HepG2 (cell line): Measurements from ENCODE around the gene DENND1C.

Experiments
- ZNF10 ChIP-seq: sonication (generic); formaldehyde crosslinking; IDR thresholded peaks from 2 replicates; pipeline ENCODE4 v1.4.0; 2020; ENCODE audit warnings: mild to moderate bottlenecking, low read depth, missing genetic modification reagents, borderline replicate concordance
- TF ChIP-seq, protein P1 (sequence below): conservative IDR thresholded peaks from 2 replicates; pipeline ENCODE4 v1.6.1; 2018; ENCODE audit warnings: missing genetic modification reagents

DNA sequence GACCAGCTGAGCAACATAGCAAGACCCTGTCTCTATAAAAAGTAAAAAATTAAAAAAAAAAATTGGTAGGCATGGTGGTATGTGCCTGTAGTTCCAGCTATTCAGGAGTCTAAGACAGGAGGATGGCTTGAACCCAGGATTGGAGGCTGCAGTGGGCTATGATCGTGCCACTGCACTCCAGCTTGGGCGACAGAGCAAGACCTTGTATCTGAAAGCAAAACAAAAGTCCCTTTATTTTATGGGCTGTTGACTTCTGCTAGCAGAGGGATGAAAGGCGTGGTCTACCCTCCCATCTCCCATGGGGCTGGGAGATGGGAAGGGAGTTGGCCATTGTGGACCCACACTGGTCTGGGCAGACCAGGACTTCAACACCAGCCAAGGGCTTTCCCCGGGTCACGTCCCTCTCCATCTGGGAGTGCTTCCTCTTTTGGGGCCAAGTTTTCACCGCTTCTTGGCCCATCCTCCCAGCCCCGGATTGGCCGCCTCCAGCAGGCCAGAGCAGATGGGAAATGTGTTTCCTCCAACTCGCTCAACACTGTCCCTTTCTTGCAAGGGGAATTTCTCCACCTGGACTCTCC lies 47.0 kb upstream of the DENND1C start:
- no peak for TF ChIP-seq ZNF10
- TF ChIP-seq, protein P1, sequence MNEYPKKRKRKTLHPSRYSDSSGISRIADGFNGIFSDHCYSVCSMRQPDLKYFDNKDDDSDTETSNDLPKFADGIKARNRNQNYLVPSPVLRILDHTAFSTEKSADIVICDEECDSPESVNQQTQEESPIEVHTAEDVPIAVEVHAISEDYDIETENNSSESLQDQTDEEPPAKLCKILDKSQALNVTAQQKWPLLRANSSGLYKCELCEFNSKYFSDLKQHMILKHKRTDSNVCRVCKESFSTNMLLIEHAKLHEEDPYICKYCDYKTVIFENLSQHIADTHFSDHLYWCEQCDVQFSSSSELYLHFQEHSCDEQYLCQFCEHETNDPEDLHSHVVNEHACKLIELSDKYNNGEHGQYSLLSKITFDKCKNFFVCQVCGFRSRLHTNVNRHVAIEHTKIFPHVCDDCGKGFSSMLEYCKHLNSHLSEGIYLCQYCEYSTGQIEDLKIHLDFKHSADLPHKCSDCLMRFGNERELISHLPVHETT = no peak
